PFSK-1 (cell line): ENCODE data around the gene SPDEF.

Experiments
- FOXP2 ChIP-seq: optimal IDR thresholded peaks from 2 replicates; pipeline ENCODE3; 2011; ENCODE audit warnings: borderline replicate concordance, control low read depth, inconsistent platforms; ENCODE audit not compliant: insufficient read depth; ENCODE audit errors: extremely low read length, extremely low read depth
- POLR2AphosphoS5 ChIP-seq: IDR thresholded peaks from 2 replicates; pipeline ENCODE4 v1.6.1; 2012; ENCODE audit warnings: low read depth, mild to moderate bottlenecking, control low read depth, low read length, moderate library complexity
- SIN3A ChIP-seq: IDR thresholded peaks from 2 replicates; pipeline ENCODE4 v1.6.1; 2012; ENCODE audit warnings: mild to moderate bottlenecking, low read length, moderate library complexity, borderline replicate concordance; ENCODE audit not compliant: insufficient read depth
- TAF1 ChIP-seq: IDR thresholded peaks from 2 replicates; pipeline ENCODE4 v1.6.1; 2012; ENCODE audit warnings: low read length, control low read depth, borderline replicate concordance; ENCODE audit not compliant: insufficient read depth
- TF ChIP-seq, protein P1 (sequence below), 2 experiments: IDR thresholded peaks; 2 replicates each; pipeline versions ENCODE4 v1.6.1 to v1.8.0; 2011 to 2012; ENCODE audit warnings: low read depth in 2 of 2, low read length in 2 of 2, control low read depth in 1 of 2, inconsistent platforms in 1 of 2, mild to moderate bottlenecking in 1 of 2, moderate library complexity in 1 of 2; ENCODE audit not compliant: insufficient read depth in 1 of 2

DNA sequence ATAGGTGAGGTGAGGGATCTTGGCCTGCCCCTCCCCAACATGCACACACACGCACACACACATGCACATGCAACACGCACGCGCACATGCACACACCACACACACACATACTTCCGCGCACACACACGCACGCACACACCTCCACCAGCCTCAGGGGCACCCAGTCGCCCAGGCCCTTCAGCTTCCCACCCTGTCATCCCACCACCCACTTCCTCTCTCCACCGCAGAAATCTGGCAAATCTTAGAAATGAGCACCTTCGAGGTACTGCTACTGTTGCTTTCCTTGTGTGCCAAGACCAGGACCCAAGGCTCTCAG, 1.2 kb downstream of the SPDEF start:
- TF ChIP-seq POLR2AphosphoS5 (no peak), TAF1 (no peak), SIN3A (no peak), FOXP2 (no peak)
- TF ChIP-seq, protein P1, sequence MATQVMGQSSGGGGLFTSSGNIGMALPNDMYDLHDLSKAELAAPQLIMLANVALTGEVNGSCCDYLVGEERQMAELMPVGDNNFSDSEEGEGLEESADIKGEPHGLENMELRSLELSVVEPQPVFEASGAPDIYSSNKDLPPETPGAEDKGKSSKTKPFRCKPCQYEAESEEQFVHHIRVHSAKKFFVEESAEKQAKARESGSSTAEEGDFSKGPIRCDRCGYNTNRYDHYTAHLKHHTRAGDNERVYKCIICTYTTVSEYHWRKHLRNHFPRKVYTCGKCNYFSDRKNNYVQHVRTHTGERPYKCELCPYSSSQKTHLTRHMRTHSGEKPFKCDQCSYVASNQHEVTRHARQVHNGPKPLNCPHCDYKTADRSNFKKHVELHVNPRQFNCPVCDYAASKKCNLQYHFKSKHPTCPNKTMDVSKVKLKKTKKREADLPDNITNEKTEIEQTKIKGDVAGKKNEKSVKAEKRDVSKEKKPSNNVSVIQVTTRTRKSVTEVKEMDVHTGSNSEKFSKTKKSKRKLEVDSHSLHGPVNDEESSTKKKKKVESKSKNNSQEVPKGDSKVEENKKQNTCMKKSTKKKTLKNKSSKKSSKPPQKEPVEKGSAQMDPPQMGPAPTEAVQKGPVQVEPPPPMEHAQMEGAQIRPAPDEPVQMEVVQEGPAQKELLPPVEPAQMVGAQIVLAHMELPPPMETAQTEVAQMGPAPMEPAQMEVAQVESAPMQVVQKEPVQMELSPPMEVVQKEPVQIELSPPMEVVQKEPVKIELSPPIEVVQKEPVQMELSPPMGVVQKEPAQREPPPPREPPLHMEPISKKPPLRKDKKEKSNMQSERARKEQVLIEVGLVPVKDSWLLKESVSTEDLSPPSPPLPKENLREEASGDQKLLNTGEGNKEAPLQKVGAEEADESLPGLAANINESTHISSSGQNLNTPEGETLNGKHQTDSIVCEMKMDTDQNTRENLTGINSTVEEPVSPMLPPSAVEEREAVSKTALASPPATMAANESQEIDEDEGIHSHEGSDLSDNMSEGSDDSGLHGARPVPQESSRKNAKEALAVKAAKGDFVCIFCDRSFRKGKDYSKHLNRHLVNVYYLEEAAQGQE (IDR thresholded peaks at IDR 0.05; ENCODE audit: insufficient read depth in 1 of 2, low read depth in 2 of 2, low read length in 2 of 2), result no peak
